H9 (cell line): Measurements from ENCODE around the gene CCDC51. TPM values are rescaled to one million over a fixed set of nuclear protein-coding genes. Genes with fewer than 3 reads are reported as not detected.

ENCODE experiments used
- DNase-seq: peaks from one replicate; pipeline ENCODE4 v3.0.0-alpha.2; 2017
- H2AFZ ChIP-seq: one replicate; pipeline ENCODE4 v1.6.1; 2013; ENCODE audit warnings: mild to moderate bottlenecking, low read length, control low read depth, moderate library complexity
- H2AK5ac ChIP-seq: 2 replicates; pipeline ENCODE4 v1.6.1; 2013; ENCODE audit warnings: low read length, control low read depth, mixed read lengths; ENCODE audit not compliant: insufficient read length
- H2BK120ac ChIP-seq: one replicate; pipeline ENCODE4 v1.6.1; 2013; ENCODE audit warnings: low read depth, mild to moderate bottlenecking, low read length, control low read depth, inconsistent platforms; ENCODE audit not compliant: poor library complexity, severe bottlenecking
- H2BK12ac ChIP-seq: 2 replicates; pipeline ENCODE4 v1.6.1; 2013; ENCODE audit warnings: low read length, control low read depth, mixed read lengths, low read depth; ENCODE audit not compliant: insufficient read length
- H2BK15ac ChIP-seq: 2 replicates; pipeline ENCODE4 v1.6.1; 2013; ENCODE audit warnings: low read depth, low read length, control low read depth
- H2BK20ac ChIP-seq: one replicate; pipeline ENCODE4 v1.6.1; 2013; ENCODE audit warnings: low read depth, mild to moderate bottlenecking, low read length, control low read depth, inconsistent platforms; ENCODE audit not compliant: poor library complexity, severe bottlenecking
- H2BK5ac ChIP-seq: 2 replicates; pipeline ENCODE4 v1.6.1; 2013; ENCODE audit warnings: low read length, control low read depth, mixed read lengths; ENCODE audit not compliant: insufficient read length
- H3K14ac ChIP-seq: 2 replicates; pipeline ENCODE4 v1.6.1; 2013; ENCODE audit warnings: low read length, control low read depth; ENCODE audit not compliant: insufficient read depth
- H3K18ac ChIP-seq: 2 replicates; pipeline ENCODE4 v1.6.1; 2013; ENCODE audit warnings: low read depth, mild to moderate bottlenecking, mixed read lengths, low read length, control low read depth; ENCODE audit not compliant: insufficient read length
- H3K23ac ChIP-seq: 2 replicates; pipeline ENCODE4 v1.6.1; 2013; ENCODE audit warnings: low read length, control low read depth, mixed read lengths, low read depth; ENCODE audit not compliant: insufficient read length
- H3K23me2 ChIP-seq: 2 replicates; pipeline ENCODE4 v1.6.1; 2013; ENCODE audit warnings: low read depth, mild to moderate bottlenecking, mixed read lengths, low read length, control low read depth; ENCODE audit not compliant: insufficient read length, poor library complexity, severe bottlenecking
- H3K27ac ChIP-seq: 2 replicates; pipeline ENCODE4 v1.5.1; 2013; ENCODE audit warnings: low read length, control low read depth, mixed read lengths, low read depth; ENCODE audit not compliant: insufficient read length
- H3K27me3 ChIP-seq: 2 replicates; pipeline ENCODE4 v1.6.1; 2013; ENCODE audit warnings: low read length, control low read depth, inconsistent platforms; ENCODE audit not compliant: insufficient read depth
- H3K4ac ChIP-seq: 2 replicates; pipeline ENCODE4 v1.6.1; 2013; ENCODE audit warnings: low read depth, mild to moderate bottlenecking, control low read depth, inconsistent platforms, low read length, moderate library complexity
- H3K4me1 ChIP-seq: 2 replicates; pipeline ENCODE4 v1.6.1; 2013; ENCODE audit warnings: low read length, control low read depth, inconsistent platforms; ENCODE audit not compliant: insufficient read depth
- H3K4me2 ChIP-seq: 2 replicates; pipeline ENCODE4 v1.6.1; 2013; ENCODE audit warnings: low read length, control low read depth, mixed read lengths; ENCODE audit not compliant: insufficient read length, insufficient read depth
- H3K56ac ChIP-seq: 2 replicates; pipeline ENCODE4 v1.6.1; 2013; ENCODE audit warnings: low read depth, mild to moderate bottlenecking, mixed read lengths, low read length, control low read depth; ENCODE audit not compliant: insufficient read length
- H3K79me1 ChIP-seq: 2 replicates; pipeline ENCODE4 v1.6.1; 2013; ENCODE audit warnings: low read depth, mild to moderate bottlenecking, moderate library complexity, low read length, control low read depth, inconsistent platforms; ENCODE audit not compliant: insufficient read depth, poor library complexity, severe bottlenecking
- H3K79me2 ChIP-seq: 2 replicates; pipeline ENCODE4 v1.6.1; 2013; ENCODE audit warnings: low read length, control low read depth, inconsistent platforms; ENCODE audit not compliant: insufficient read depth
- H3K9ac ChIP-seq: 2 replicates; pipeline ENCODE4 v1.6.1; 2013; ENCODE audit warnings: low read length, control low read depth, mixed read lengths; ENCODE audit not compliant: insufficient read length; ENCODE audit errors: extremely low read depth
- H3K9me3 ChIP-seq: one replicate; pipeline ENCODE4 v1.6.1; 2013; ENCODE audit warnings: low read depth, low read length, inconsistent platforms; ENCODE audit not compliant: control insufficient read depth
- H3T11ph ChIP-seq: one replicate; pipeline ENCODE4 v1.6.1; 2013; ENCODE audit warnings: mild to moderate bottlenecking, low read length, control low read depth, inconsistent platforms
- H4K20me1 ChIP-seq: one replicate; pipeline ENCODE4 v1.6.1; 2013; ENCODE audit not compliant: control insufficient read depth, insufficient read length, insufficient read depth
- H4K5ac ChIP-seq: 2 replicates; pipeline ENCODE4 v1.6.1; 2013; ENCODE audit warnings: low read depth, mild to moderate bottlenecking, mixed read lengths, low read length, control low read depth; ENCODE audit not compliant: insufficient read length
- H4K8ac ChIP-seq: replicated peaks from 2 replicates; pipeline ENCODE4 v1.6.1; 2013; ENCODE audit warnings: low read length, control low read depth, mixed read lengths, low read depth; ENCODE audit not compliant: insufficient read length
- H4K91ac ChIP-seq: 2 replicates; pipeline ENCODE4 v1.6.1; 2013; ENCODE audit warnings: low read depth, mild to moderate bottlenecking, moderate library complexity, mixed read lengths, low read length, control low read depth; ENCODE audit not compliant: insufficient read length
- H3K27ac Mint-ChIP-seq, 3 experiments: 2 replicates in 2 of 3; 3 replicates in 1 of 3; pipeline ENCODE4 v1.8.0; 2020 to 2021; ENCODE audit warnings: mixed read lengths in 3 of 3, mild to moderate bottlenecking in 1 of 3, moderate library complexity in 1 of 3
- H3K27me3 Mint-ChIP-seq: 2 replicates; pipeline ENCODE4 v1.8.0; 2021; ENCODE audit warnings: low read depth, mild to moderate bottlenecking, moderate library complexity, mixed read lengths
- H3K36me3 Mint-ChIP-seq, 3 experiments: 2 replicates in 2 of 3; 3 replicates in 1 of 3; pipeline ENCODE4 v1.8.0; 2020 to 2021; ENCODE audit warnings: low read depth in 3 of 3, mixed read lengths in 3 of 3; ENCODE audit not compliant: insufficient read depth in 1 of 3
- H3K4me1 Mint-ChIP-seq, 2 experiments: 2 replicates each; pipeline ENCODE4 v1.8.0; 2020; ENCODE audit warnings: mixed read lengths in 2 of 2
- H3K4me3 Mint-ChIP-seq, 2 experiments: 2 replicates in 1 of 2; 3 replicates in 1 of 2; pipeline ENCODE4 v1.8.0; 2020 to 2021; ENCODE audit warnings: mild to moderate bottlenecking in 2 of 2, mixed read lengths in 2 of 2, moderate library complexity in 1 of 2
- H3K9me3 Mint-ChIP-seq, 2 experiments: 2 replicates in 1 of 2; 3 replicates in 1 of 2; pipeline ENCODE4 v1.8.0; 2020; ENCODE audit warnings: mild to moderate bottlenecking in 2 of 2, mixed read lengths in 2 of 2, moderate library complexity in 1 of 2
- WGBS: extraction: QIAGEN DNeasy Blood & Tissue Kit; methylation state at CpG from one replicate; pipeline ENCODE4 v1.1.7; 2013; ENCODE audit warnings: missing lambda C conversion rate, low lambda C conversion rate, mixed read lengths; ENCODE audit not compliant: insufficient read length; ENCODE audit errors: extremely low coverage; 5-methylcytosine and 5-hydroxymethylcytosine counted together
- total RNA-seq: library from RNA; stranded (reverse); gene quantifications from 2 replicates; pipeline ENCODE4 v1.2.1, GENCODE V29; 2021
- TF ChIP-seq, protein P1 (sequence below): fragments of 200-600 bp; sonication (generic); conservative IDR thresholded peaks from 3 replicates; pipeline ENCODE4 v1.8.0; 2021; ENCODE audit warnings: antibody characterized with exemption, mild to moderate bottlenecking

CCDC51 gene
- total RNA-seq, 1 experiment from 2014 or later = 20.0 TPM

DNA sequence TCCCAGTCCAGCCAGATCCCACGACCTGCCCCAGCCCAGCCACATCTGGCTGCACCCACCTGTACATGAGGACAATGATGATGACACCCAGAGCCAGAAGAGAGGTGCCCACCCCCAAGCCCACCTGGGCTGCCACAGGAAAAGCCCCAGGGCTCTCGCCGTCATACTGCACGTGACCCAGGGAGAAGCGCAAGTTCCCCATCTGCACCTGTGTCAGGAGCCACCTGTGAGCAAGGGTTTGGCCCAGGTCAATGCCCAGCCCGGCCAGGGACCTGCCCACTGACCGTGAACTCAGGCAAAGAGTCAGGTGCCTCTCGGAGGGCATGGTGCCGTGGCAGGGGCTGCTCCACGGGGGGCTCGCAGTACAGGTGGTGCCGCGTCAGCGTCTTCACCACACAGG is 26.3 kb downstream of the CCDC51 start:
- Histone ChIP-seq H4K5ac (no peak overlapping the region), H4K8ac (no peak overlapping the region), H4K20me1 (no peaks in the 10 kb centered on the region), H3T11ph (no peak overlapping the region), H3K27me3 (no peaks in the 10 kb centered on the region), H3K4me1 (no peaks in the 10 kb centered on the region), H3K56ac (no peak overlapping the region), H3K4me2 (no peak overlapping the region), H3K23me2 (no peaks in the 10 kb centered on the region), H3K4ac (no peak overlapping the region), H2BK120ac (no peak overlapping the region), H3K14ac (no peak overlapping the region), H4K91ac (no peak overlapping the region), H3K79me1 (no peaks in the 10 kb centered on the region), H3K79me2 (no peaks in the 10 kb centered on the region), H3K27ac (no peak overlapping the region), H2AFZ (no peak overlapping the region), H3K18ac (no peak overlapping the region), H2BK15ac (no peak overlapping the region), H3K9me3 (no peaks in the 10 kb centered on the region), H2BK20ac (no peak overlapping the region), H3K23ac (no peak overlapping the region), H2BK5ac (no peak overlapping the region), H2AK5ac (no peak overlapping the region), H2BK12ac (no peak overlapping the region), H3K9ac (no peak overlapping the region)
- H3K4me3 Mint-ChIP-seq = no peak overlapping the region; a peak in 1 of 5 replicates
- H3K36me3 Mint-ChIP-seq = peaks cover 55 to 99% (median 97%) of the 10 kb centered on the region in 3 experiments
- TF ChIP-seq, protein P1, sequence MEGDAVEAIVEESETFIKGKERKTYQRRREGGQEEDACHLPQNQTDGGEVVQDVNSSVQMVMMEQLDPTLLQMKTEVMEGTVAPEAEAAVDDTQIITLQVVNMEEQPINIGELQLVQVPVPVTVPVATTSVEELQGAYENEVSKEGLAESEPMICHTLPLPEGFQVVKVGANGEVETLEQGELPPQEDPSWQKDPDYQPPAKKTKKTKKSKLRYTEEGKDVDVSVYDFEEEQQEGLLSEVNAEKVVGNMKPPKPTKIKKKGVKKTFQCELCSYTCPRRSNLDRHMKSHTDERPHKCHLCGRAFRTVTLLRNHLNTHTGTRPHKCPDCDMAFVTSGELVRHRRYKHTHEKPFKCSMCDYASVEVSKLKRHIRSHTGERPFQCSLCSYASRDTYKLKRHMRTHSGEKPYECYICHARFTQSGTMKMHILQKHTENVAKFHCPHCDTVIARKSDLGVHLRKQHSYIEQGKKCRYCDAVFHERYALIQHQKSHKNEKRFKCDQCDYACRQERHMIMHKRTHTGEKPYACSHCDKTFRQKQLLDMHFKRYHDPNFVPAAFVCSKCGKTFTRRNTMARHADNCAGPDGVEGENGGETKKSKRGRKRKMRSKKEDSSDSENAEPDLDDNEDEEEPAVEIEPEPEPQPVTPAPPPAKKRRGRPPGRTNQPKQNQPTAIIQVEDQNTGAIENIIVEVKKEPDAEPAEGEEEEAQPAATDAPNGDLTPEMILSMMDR = no peak
- WGBS = no CpG with 5 or more reads among the region's 14 CpGs
- peak overlapping the region in 1 of 3 experiments; percentile 57; a peak in 2 of 7 replicates for H3K27ac Mint-ChIP-seq
- no peaks in the 10 kb centered on the region for H3K9me3 Mint-ChIP-seq
- no peak for DNase-seq
- no peaks in the 10 kb centered on the region for H3K4me1 Mint-ChIP-seq
- no peaks in the 10 kb centered on the region; the same call in 1 of the 2 replicates for H3K27me3 Mint-ChIP-seq
